ENCODE results near the gene DNM2.

GRCh38 chr19:10691883-10692282 lies 26.0 kb upstream of the DNM2 start:
- no peak for TF ChIP-seq CTCF (IDR thresholded peaks at IDR 0.05)
- no peak for TF ChIP-seq POLR2A (IDR thresholded peaks at IDR 0.05)

Measured in Peyer's patch (tissue), 4 donors.